Medulla oblongata (tissue), 1 donor: ENCODE measurements around the gene VPREB3.

Source experiments
- DNase-seq: peaks from one replicate; pipeline ENCODE4 v3.0.0-alpha.2; 2015; ENCODE audit errors: extremely low spot score

VPREB3 gene

DNA sequence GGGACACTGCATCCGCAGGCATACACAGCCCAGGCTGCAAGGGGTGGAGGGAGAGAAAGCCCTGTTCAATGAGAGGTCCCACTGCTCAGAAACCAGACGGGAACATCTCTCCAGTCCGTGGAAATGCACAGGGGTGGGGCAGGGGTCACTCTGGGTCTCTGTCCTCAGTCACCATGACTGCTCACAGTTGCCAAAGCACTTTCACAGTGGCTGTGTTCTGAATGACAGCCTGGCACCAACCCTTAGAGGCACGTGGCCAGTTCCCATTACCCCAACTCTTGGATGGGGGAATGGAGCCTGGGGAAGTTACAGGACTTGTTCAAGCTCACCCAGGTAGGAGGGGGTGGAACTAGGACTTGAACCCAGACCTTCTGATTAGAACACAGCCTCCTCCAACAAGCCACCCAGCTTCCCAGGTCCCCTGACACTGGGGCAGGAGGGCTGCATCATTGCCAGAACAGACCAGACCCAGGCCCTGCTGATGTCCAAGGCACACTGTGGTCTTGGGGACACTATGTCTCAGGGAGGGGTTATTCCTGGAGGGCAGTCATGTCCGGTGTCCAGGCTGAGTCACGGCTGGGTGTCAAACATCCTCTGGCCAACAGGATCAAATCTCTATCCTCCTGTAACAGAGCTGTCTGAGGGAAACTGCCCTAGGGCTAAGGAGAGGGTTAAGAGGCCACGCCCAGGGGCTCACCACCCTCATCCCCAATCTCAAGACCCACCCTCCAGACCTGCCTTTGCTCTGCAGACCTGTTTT, 11.5 kb downstream of the VPREB3 start:
- DNase-seq: no peak

- DNase-seq: no peak
These were observed 16.5 kb downstream of the VPREB3 start for GRCh38 chr22:23737696-23738095.

DNA sequence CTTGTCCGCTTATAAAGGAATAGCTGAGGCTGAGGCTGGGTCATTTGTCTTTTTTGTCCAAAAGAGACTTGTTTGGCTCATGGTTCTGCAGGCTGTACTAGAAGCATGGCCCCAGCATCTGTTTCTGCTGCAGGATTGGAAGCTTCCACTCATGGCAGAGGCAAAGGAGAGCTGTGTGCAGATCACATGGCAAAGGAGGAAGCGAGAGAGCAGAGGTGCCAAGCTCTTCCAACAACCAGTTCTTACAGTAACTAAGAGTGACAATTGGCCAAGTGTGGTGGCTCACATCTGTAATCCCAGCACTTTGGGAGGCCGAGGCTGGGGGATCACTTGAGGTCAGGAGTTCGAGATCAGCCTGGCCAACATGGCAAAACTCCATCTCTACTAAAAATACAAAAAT, 26.1 kb downstream of the VPREB3 start:
- DNase-seq: peak; percentile 58

DNA sequence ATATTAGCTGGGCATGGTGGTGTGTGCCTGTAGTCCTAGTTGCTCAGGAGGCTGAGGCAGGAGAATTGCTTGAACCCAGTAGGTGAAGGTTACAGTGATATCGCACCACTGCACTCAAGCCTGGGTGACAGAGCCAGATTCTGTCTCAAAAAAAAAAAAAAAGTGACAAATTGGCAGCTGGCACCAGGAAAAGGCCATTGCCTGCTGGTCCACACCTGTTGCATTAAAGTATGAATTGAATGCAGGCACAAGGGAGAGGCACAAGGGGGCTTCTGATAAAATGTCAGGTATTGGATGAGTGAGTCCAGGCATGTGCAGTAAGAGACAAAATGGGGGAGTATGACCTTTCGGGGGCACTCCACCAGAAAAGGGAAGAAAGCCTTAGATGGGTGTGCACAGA, 31.5 kb downstream of the VPREB3 start:
- no peak for DNase-seq

DNA sequence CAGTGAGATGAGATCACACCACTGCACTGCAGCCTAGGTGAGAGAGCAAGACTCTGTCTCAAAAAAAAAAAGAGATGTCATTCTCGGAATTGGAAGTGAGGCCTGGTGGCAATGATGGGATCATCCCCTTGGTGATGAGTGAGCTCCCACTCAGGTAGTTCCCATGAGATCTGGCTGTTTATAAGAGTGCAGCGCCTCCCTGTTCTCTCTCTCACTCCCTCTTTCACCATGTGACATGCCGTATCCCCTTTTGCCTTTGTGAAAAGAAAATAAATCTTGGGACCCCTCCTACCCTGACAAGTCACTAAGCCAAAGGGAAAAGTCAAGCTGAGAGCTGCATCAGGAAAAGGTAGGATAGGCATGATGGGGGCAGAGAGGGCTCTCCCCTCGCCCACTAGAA, 32.1 kb downstream of the VPREB3 start:
- no peak for DNase-seq

DNA sequence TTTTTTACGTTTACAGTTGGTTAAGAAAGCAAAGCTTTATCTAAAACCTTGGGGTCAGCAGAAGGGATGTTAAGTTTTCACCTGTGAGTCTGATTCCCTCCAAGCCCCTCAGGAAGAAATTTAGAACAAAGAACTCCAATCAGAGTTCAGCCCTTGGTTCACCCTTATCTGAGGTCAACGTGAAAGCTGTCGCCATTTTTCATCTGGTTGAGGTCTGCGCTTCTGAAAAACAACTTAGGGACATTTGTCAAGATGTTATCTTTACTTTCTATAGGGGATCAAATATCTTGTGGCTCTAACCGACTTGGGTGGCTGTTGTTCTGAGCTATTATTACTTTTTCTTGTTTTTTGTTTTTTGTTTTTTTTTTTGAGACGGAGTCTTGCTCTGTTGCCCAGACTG, 33.4 kb downstream of the VPREB3 start:
- DNase-seq: no peak

DNA sequence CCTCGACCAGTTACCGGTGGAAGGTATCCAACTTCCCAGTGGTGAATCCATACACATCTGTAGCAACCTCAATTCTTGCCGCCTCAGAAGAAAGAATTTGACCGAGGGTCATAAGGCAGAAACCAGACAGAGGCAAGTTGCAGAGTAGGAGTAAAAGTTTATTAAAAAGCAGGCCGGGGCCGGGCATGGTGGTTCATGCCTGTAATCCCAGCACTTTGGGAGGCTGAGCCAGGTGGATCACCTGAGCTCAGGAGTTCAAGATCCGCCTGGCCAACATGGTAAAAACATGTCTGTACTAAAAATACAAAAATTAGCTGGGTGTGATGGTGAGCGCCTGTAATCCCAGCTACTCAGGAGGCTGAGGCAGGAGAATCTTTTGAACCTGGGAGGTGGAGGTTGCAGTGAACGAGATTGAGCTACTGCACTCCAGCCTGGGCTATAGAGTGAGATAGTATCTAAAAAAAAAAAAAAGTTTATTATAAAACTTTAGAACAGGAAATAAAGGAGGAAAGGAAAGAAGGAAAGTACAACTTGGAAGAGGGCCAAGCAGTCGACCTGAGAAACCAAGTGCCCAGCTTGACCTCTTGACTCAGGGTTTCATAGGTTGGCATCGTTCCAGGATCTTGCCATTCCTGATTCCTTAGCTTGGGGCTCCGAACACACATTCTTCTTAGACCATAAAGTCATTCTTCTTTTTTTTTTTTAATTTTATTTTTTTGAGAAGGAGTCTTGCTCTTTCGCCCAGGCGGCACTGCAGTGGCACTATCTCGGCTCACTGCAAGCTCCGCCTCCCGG, 35.7 kb downstream of the VPREB3 start:
- DNase-seq: no peak

GRCh38 chr22:23716811-23717801, 37.1 kb downstream of the VPREB3 start:
- DNase-seq: peak; percentile 89

DNA sequence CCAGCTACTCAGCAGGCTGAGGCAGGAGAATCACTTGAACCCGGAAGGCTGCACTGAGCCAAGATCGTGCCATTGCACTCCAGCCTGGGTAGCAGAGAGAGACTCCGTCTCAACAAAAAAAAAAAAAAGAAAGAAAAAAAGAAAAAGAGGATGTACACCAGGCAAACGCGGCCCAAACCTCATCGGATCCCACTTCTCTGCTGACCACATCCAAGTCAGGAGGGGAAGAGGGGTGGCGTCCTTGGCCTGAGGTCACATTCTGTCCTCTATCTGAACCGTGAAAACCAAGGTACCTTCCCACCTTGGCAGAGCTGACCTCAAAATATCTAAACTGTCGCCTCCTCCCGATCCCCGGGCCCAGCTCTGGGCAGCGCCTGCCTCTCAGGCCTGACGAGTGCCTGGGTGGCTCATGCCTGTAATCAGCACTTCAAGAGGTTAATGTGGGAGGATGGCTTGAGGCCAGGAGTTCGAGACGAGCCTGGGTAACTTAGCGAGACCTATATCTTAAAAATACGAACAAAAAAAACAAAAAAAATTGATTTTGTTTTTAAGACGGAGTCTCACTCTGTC, 38.3 kb downstream of the VPREB3 start:
- DNase-seq: no peak

DNA sequence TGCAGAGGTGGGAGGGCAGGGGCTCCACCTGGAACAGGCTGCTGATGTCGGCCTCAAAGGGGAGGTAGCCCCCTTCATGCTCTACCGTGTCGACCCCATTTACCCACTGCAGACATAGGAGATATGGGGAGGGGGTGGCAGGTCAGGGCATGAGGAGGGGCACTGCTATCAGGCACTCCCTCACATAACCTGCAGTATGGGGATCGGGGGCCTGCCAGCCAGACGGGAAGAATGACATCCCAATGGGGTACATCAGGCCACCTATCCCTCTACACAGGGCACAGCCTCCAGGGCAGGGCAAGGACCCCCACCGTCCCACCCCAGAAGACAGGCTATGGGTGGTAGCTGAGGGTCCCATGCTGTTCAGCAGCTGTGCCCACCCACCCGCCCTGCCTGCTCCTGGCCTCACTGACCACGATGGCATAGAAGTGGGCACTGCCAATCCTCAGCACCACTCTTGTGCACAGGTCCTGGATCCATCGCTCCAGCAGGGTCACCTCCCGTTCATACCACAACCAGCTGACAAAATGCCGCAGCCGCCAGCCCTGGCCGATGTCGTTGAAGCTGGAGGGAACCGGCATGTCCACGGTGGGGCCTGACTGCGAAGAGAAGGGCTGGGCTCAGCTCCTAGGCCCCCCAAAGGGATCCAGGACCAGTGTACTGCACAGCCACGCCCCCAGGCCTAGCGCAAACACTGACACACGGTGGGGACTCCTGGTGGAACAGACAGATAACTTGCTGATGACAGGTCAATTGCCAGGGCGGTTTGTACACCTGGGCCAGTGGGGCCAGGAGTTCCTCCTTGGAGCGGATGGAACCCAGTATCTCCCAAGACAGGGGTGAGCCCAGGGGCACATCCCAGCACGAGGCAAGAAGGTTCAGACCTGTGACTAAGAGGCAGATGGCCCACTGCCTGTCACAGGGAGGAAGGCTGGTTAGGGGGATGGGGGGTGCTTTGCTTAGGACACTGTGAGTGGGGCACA, 39.3 kb downstream of the VPREB3 start:
- no peak for DNase-seq

DNA sequence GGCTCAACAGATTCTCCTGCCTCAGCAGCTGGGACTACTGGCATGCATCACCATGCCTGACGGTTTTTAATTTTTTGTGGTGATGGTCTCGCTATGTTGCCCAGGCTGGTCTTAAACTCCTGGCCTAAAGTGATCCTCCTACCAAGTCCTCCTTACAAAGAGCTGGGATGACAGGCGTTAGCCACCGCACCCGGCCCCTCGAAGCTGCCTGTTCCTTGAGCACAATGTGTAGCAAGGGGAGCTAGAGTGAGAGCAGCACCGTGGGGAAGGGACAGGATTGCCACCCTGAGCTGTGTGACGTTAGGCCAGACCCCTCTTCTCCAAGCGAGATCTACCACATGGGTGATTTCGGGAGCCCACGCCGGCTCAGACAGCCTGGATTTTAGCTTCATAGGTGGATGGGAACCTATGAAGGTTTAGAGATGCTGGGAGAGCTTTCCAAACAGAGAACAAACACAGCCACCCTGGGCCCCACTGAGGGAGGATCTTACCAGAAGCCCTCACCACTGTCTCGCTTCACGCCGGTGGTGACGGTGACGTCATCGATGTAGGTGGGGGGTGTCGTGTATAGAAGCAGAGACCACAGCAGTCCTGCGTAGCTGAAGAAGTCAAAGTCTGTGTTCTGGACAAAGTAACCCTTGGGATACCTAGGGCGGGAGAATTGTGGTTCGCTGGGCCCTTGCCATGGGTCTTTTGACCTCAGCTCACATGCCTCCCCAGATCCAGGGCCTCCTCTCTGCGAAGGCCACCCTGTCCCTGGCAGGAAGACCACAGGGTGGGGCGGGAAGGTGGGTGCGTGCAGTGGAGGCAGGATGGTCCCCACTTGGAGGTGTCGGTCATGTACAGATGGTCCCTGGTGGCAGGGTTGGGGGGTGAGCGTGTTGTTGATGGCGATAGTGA, 40.3 kb downstream of the VPREB3 start:
- no peak for DNase-seq

DNA sequence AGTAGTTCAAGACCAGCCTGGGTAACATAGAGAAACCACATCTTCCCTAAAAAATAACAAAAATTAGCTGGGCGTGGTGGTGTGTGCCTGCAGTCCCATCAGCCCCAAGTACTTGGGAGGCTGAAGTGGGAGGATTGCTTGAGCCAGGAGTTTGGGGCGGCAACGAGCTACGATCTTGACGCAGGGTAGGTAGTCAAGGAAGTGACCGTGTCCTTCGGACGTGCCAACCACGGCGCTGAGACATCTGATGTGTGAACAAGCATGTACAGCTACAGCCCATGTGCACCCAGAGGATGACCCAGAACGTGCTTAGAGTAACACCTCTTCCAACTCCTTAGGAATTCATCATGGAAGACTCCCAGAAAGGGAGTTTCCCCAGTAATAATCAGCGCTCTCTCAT, 42.0 kb downstream of the VPREB3 start:
- no peak for DNase-seq

DNA sequence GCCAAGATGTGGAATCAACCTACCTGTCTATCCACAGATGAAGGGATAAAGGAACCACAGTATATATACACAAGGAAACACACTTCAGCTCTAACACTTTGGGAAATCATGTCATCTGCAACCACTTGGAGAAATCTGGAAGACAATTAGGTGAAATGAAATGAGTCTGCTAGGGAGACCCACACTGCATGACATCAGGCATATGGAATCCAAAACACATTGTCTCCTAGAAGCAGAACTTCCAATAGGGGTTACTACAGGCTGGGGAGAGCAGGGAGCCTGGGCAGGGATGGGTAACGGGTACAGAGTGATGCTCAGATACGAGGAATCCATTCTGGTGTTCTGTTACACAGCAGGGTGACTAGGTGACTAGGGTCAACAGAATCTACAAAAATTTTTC, 45.1 kb downstream of the VPREB3 start:
- DNase-seq: no peak

DNA sequence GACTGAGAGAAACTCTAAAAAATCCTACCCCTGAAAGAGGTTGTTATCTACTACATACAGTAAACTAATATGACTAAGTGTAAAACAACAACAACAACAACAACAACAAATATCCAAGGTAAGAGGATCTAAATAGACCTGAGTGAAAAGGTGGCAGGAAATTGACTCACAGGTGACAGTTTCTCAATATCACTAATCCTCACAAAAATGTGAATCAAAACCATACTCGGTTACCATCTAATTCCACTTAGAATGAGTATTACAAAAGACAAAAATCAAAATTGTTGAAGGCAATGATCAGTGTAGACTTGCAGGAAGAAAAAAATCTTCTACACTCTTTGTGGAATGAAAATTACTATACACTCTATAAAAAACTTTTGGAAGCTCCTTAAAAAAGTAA, 46.0 kb downstream of the VPREB3 start:
- no peak for DNase-seq

DNA sequence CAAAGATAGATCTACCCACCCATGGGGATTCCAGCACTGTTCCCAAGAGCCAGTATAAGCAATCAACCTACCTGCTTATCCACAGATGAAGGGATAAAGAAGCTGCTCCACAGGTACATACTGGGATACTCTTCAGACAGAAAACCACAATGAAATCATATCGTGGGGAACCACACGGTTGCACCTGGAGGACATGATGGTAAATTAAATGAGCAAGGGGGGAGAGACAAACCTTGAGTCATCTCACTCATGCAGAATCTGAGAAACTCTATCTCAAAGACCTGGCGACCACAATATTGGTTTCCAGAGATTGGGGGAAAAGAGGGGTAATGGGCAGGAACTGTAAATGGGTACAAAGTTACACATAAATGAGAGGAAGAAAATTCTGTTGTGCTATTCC, 48.9 kb downstream of the VPREB3 start:
- no peak for DNase-seq

GRCh38 chr22:23704829-23705228, 49.4 kb downstream of the VPREB3 start:
- DNase-seq: no peak

DNA sequence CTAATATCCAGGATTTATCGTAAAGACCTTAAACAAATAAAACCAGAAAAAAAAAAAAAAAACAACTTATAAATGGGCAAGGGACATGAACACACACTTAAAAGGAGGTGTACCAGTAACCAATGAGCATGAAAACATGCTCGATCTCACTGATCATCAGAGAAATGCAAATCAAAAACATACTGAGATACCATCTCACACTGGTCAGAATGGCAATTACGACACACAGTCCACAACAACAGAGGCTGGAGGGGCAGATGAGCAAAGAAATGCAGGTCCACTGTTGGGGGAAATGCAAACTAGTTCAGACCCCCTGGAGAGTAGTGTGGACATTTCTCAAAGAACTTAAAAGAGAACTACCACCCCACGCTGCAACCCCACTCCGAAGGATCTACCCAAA, 50.2 kb downstream of the VPREB3 start:
- DNase-seq: no peak
